Endodermal cell (in vitro differentiated cells): ENCODE data around the gene TSHZ2. TPM values are rescaled to one million over a fixed set of nuclear protein-coding genes. Genes with fewer than 3 reads are reported as not detected.

Experiments
- DNase-seq: peaks from one replicate; pipeline ENCODE4 v3.0.0-alpha.2; 2017
- H3K27ac ChIP-seq: 2 replicates; pipeline ENCODE4 v1.5.1; 2013; ENCODE audit warnings: mild to moderate bottlenecking, low read depth, low read length, moderate library complexity
- H3K27me3 ChIP-seq: 2 replicates; pipeline ENCODE4 v1.6.1; 2013; ENCODE audit warnings: mild to moderate bottlenecking, low read length, moderate library complexity; ENCODE audit not compliant: insufficient read depth, control insufficient read depth, poor library complexity, severe bottlenecking
- H3K36me3 ChIP-seq: 2 replicates; pipeline ENCODE4 v1.7.0; 2013; ENCODE audit warnings: mild to moderate bottlenecking, low read length, moderate library complexity; ENCODE audit not compliant: control insufficient read depth, insufficient read depth
- H3K4me1 ChIP-seq: one replicate; pipeline ENCODE4 v1.7.0; 2013; ENCODE audit warnings: low read length; ENCODE audit not compliant: control insufficient read depth, insufficient read depth
- H3K4me3 ChIP-seq: 2 replicates; pipeline ENCODE4 v1.5.1; 2013; ENCODE audit warnings: mild to moderate bottlenecking, low read length, moderate library complexity
- H3K9ac ChIP-seq: 2 replicates; pipeline ENCODE4 v1.6.1; 2013; ENCODE audit warnings: mild to moderate bottlenecking, low read length, moderate library complexity; ENCODE audit not compliant: poor library complexity, severe bottlenecking; ENCODE audit errors: extremely low read depth
- H3K9me3 ChIP-seq: 2 replicates; pipeline ENCODE4 v1.6.1; 2013; ENCODE audit warnings: mild to moderate bottlenecking, low read length, moderate library complexity; ENCODE audit not compliant: control insufficient read depth
- H3K27ac Mint-ChIP-seq: 2 replicates; pipeline ENCODE4 v1.8.0; 2020; ENCODE audit warnings: mixed read lengths
- H3K27me3 Mint-ChIP-seq: 2 replicates; pipeline ENCODE4 v1.8.0; 2021; ENCODE audit warnings: mild to moderate bottlenecking, mixed read lengths; ENCODE audit not compliant: insufficient read depth
- H3K36me3 Mint-ChIP-seq: 2 replicates; pipeline ENCODE4 v1.8.0; 2020; ENCODE audit warnings: low read depth, mixed read lengths
- H3K4me1 Mint-ChIP-seq: 2 replicates; pipeline ENCODE4 v1.8.0; 2020; ENCODE audit warnings: mixed read lengths
- H3K4me3 Mint-ChIP-seq: 2 replicates; pipeline ENCODE4 v1.8.0; 2020; ENCODE audit warnings: mild to moderate bottlenecking, moderate library complexity, mixed read lengths
- H3K9me3 Mint-ChIP-seq: 2 replicates; pipeline ENCODE4 v1.8.0; 2020; ENCODE audit warnings: mild to moderate bottlenecking, mixed read lengths
- WGBS, 2 experiments: methylation state at CpG; one replicate each; pipeline versions ENCODE4 v1.1.5 to v1.1.7; 2013; ENCODE audit warnings: missing lambda C conversion rate in 2 of 2, mixed read lengths in 1 of 2; ENCODE audit not compliant: insufficient coverage in 1 of 2, insufficient read length in 1 of 2; 5-methylcytosine and 5-hydroxymethylcytosine counted together
- total RNA-seq, 2 donors: library from RNA; stranded (reverse); fragmentation: NEBNext Ultra II Directional in 1 of 2; extraction: Animal tissue kit (Norgen Biotek cat#: 25700) in 1 of 2; gene quantifications; 2 replicates in 1 of 2; 3 replicates in 1 of 2; pipeline ENCODE4 v1.2.1, GENCODE V29; 2021
- TF ChIP-seq, protein P1 (sequence below): fragments of 200-600 bp; sonication (generic); conservative IDR thresholded peaks from 2 replicates; pipeline ENCODE4 v1.5.0; 2021; ENCODE audit warnings: antibody characterized with exemption, mild to moderate bottlenecking

Gene TSHZ2
- total RNA-seq, 2 donors from 2014 or later: 0.07 to 0.31 TPM

DNA sequence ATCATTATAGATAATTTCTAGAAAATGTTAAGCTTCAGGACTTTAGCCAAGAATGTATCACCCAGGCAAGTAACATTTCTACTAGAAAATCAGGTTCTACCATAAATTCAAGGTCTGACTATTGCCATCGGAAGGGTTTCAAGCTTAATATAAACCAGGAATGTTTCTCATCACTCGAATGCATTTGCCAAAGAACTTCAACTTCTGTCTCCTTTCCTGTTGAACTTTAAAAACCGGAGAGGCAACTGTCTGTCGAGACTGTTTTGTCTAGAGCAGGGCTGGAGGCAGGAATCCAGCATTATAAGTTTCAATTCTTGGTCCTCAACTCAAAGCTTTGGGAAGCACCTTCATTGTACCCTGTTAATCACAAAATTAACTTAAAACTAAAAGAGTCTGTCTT is 356.8 kb downstream of the TSHZ2 start:
- Histone ChIP-seq H3K9me3 (no peaks in the 10 kb centered on the region), H3K36me3 (no peaks in the 10 kb centered on the region), H3K27ac (no peak overlapping the region), H3K27me3 (no peaks in the 10 kb centered on the region), H3K4me1 (no peaks in the 10 kb centered on the region), H3K9ac (no peak overlapping the region), H3K4me3 (no peak overlapping the region)
- H3K9me3 Mint-ChIP-seq: no peaks in the 10 kb centered on the region
- WGBS, 2 experiments: 90 to 91% methylated on average over 4 of the region's 4 CpGs
- H3K27me3 Mint-ChIP-seq: no peaks in the 10 kb centered on the region
- no peak overlapping the region for H3K4me3 Mint-ChIP-seq
- no peak for DNase-seq
- H3K4me1 Mint-ChIP-seq: no peaks in the 10 kb centered on the region
- no peaks in the 10 kb centered on the region for H3K36me3 Mint-ChIP-seq
- H3K27ac Mint-ChIP-seq: no peak overlapping the region
- TF ChIP-seq, protein P1, sequence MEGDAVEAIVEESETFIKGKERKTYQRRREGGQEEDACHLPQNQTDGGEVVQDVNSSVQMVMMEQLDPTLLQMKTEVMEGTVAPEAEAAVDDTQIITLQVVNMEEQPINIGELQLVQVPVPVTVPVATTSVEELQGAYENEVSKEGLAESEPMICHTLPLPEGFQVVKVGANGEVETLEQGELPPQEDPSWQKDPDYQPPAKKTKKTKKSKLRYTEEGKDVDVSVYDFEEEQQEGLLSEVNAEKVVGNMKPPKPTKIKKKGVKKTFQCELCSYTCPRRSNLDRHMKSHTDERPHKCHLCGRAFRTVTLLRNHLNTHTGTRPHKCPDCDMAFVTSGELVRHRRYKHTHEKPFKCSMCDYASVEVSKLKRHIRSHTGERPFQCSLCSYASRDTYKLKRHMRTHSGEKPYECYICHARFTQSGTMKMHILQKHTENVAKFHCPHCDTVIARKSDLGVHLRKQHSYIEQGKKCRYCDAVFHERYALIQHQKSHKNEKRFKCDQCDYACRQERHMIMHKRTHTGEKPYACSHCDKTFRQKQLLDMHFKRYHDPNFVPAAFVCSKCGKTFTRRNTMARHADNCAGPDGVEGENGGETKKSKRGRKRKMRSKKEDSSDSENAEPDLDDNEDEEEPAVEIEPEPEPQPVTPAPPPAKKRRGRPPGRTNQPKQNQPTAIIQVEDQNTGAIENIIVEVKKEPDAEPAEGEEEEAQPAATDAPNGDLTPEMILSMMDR: no peak

DNA sequence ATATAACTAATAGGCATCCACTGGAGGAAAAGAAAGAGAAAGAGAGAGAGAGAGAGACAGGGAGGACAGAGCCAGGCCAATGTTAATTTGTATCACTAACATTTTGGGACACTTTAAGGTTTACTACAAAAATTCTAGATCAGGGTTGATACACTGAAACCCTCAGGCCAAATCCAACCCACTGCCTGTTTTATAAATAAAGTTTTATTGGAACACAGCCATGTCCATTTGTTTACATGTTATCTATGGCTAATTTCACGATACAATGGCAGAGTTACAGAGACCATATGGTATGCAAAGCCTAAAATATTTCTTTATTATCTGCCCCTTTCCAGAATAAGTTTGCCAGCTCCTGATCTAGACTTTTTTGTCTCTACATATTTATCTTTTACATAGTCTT is 357.6 kb downstream of the TSHZ2 start:
- H3K9me3 Mint-ChIP-seq: no peaks in the 10 kb centered on the region
- Histone ChIP-seq H3K4me1 (no peaks in the 10 kb centered on the region), H3K9ac (no peak overlapping the region), H3K36me3 (no peaks in the 10 kb centered on the region), H3K4me3 (no peak overlapping the region), H3K27ac (no peak overlapping the region), H3K27me3 (no peaks in the 10 kb centered on the region), H3K9me3 (no peaks in the 10 kb centered on the region)
- TF ChIP-seq, protein P1: no peak
- H3K36me3 Mint-ChIP-seq: no peaks in the 10 kb centered on the region
- H3K27me3 Mint-ChIP-seq: no peaks in the 10 kb centered on the region
- WGBS, 2 experiments: 93 to 100% methylated on average over 1 of the region's 1 CpG
- H3K4me3 Mint-ChIP-seq: no peak overlapping the region
- H3K27ac Mint-ChIP-seq: no peak overlapping the region
- no peaks in the 10 kb centered on the region for H3K4me1 Mint-ChIP-seq
- no peak for DNase-seq

DNA sequence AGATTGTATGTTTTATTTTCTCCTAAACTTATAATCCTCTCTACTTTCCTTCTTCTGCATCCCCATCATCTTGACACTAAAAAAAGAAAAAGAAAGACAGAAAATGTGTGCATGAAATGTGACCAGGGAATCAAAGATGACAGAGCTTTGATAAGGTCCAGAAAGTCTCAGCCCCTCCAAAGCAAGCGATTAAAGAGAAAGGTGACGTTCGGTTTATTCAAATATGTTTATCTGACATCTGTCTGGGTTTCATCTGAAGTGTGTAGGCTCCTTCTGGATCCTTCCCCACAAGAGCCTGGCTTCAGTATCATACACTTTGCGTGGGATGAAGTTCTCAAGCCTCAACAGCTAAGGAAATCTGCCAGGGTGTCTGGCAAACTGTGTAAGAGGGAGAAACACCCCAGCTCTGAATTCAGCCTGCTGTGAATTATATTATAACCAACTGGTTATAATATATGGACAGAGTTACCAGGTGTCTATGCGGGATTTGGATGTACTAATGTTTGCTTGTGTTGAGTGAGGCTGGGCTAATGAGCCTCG is 358.5 kb downstream of the TSHZ2 start:
- H3K27ac Mint-ChIP-seq: no peak overlapping the region
- no peaks in the 10 kb centered on the region for H3K9me3 Mint-ChIP-seq
- DNase-seq: no peak
- no peaks in the 10 kb centered on the region for H3K27me3 Mint-ChIP-seq
- WGBS, 2 experiments: 94 to 100% methylated on average over 4 to 6 of the region's 6 CpGs
- no peaks in the 10 kb centered on the region for H3K27me3 ChIP-seq
- H3K4me1 ChIP-seq: no peaks in the 10 kb centered on the region
- no peaks in the 10 kb centered on the region for H3K4me1 Mint-ChIP-seq
- H3K9ac ChIP-seq: no peak overlapping the region
- TF ChIP-seq, protein P1: no peak
- peak overlapping the region; percentile 51 for H3K27ac ChIP-seq
- no peak overlapping the region for H3K4me3 Mint-ChIP-seq
- H3K36me3 Mint-ChIP-seq: no peaks in the 10 kb centered on the region
- H3K9me3 ChIP-seq: no peaks in the 10 kb centered on the region
- H3K36me3 ChIP-seq: no peaks in the 10 kb centered on the region
- H3K4me3 ChIP-seq: no peak overlapping the region
